GM18499 (cell line): ENCODE results near the gene USP54.
"Not testable (repeated sequence)": the region's sequence is repeated elsewhere in the genome, so short reads cannot be mapped to it uniquely, and the experiment has no call there.

Source experiments
- ATAC-seq: cut with Tn5 transposase; IDR thresholded peaks from one replicate; pipeline ENCODE4 v1.9.1; 2021; ENCODE audit warnings: moderate number of reproducible peaks; ENCODE audit not compliant: insufficient read depth, unreplicated experiment

USP54 gene

GRCh38 chr10:73590881-73591799 is at the start of gene USP54:
USP54 (minus strand) TSS chr10:73591342; CDS start chr10:73575658, 15,684 bp downstream.
- no peak for ATAC-seq

DNA sequence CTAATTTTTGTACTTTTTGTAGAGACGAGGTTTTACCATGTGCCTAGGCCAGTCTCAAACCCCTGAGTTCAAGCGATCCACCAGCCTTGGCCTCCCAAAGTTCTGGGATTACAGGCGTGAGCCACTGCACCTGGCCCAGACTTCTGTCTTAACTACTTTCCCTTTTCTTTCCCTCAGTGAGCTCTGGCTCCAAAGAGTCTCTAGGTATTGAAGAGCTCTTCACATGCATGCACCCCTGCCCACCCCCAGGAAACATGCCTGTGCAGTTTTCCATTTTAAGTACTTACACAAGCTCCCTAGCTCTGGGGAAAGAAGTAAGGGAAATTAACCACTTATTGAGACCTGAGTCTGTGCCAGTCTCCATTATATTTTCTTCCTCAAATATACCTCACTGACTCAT is 48.1 kb upstream of the USP54 start:
- ATAC-seq = no peak

GRCh38 chr10:73635781-73636180 is 44.6 kb upstream of the USP54 start:
- no peak for ATAC-seq

DNA sequence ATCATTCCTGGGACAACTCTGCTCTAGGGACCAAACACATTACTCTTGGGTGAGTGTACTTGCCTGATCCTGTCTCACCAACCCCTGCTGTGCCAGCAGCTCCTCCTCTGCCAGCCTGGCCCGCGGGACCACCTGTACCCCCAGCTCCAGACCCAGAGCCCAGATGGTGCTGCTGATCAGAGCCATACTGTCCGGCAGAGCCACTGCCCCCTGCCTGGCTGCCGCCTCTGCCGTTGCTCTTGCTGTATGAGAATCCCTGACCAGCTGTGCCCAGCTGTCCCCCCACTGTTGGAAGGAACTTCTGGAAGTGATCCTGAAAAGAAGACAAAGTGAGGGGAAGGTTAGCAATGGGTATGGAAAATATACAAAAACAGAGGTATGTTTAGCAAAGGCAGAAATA is 43.3 kb upstream of the USP54 start:
- no peak for ATAC-seq

DNA sequence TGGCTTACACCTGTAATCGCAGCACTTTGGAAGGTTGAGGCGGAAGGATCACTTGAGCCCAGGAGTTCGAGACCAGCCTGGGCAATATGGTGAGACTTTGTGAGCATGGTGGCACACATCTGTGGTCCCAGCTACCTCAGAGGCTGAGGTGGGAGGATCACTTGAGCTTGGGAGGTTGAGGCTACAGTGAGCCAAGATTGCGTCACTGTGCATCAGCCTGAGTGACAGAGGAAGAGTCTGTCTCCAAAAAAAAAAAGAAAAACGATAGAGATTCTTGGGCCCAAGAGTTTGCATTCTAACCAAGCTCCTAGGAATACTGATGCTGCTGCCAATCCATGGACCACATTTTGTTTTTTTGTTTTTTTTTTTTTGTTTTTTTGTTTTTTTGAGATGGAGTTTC is 38.0 kb upstream of the USP54 start:
- no peak for ATAC-seq

GRCh38 chr10:73628405-73628804 is 37.3 kb upstream of the USP54 start:
- no peak for ATAC-seq

GRCh38 chr10:73627300-73627699 is 36.2 kb upstream of the USP54 start:
- ATAC-seq = no peak

DNA sequence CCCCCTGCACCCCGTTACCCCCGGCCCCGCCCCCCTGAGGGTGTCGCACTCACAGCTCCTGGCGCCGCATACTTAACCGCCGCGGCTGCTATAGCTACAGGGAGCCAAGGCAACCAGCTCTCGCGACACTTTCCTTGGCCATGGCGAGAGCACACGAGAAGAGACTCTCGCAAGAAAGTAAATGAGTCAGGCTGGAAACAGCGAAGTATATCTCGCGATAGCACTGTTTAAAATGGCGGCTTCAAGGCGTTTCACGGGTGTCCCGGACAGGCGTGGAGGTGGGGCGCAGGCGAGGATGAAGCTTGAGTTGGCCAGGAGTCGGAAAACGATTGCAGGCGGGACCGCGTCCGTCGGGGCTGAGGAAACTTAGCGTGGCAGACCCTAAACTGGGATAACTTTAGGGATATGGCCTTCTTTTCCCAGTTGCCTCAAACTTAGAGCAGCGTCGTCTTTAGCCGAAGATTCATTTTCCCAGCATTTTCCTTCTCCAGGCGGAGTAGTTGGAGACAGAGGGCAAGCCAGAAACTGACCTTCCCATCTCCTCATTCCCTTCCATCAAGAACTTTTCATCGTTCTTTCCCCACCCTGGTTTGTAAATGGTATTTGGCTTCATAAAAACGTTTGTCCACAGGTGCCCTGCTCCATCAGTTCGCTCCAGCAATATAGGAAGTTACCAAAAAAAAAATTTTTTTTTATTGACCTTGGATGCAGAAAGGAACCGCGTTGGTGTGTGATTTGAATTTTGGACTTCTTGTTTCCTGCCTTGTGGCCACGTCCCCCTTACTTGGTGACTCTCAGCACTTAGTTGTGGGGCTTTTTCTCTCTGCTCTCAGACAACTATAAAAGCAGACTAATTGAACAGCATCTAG is 35.0 kb upstream of the USP54 start:
- ATAC-seq = peak; percentile 91

- ATAC-seq = peak; percentile 17
These were observed 34.1 kb upstream of the USP54 start for GRCh38 chr10:73625004-73625883.

- ATAC-seq = no peak
These were observed 31.9 kb upstream of the USP54 start for GRCh38 chr10:73623056-73623455.

DNA sequence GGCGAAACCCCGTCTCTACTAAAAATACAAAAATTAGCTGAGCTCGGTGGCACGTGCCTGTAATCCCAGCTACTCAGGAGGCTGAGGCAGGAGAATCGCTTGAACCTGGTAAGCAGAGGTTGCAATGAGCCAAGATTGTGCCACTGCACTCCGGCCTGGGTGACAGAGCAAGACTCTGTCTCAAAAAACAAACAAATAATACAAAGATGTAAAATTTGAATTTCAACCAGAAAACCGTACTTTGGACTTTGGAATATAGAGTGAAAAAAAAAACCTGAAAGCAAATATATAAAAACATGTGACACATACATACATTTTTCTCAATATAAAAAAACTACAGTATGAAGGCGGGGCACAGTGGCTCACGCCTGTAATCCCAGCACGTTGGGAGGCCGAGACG is 29.8 kb upstream of the USP54 start:
- not testable (repeated sequence) for ATAC-seq

GRCh38 chr10:73617143-73617542 is 26.0 kb upstream of the USP54 start:
- ATAC-seq = not testable (repeated sequence)

DNA sequence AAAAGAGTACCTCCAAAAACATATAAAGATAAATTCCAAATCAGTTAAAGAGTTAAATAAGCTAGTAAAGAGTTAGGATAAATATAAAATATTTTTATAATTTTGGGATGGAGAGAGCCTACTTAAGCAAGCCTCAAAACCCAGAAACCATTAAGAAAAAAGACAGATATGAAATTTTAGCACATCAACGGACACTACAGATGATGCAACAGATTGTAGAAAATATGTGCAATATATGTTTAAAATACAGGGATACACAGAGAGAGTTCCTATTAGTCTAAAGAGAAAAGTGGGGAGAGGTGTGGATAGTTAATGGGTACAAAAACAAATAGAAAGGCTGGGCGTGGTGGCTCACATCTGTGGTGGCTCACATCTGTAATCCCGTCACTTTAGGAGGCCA is 23.6 kb upstream of the USP54 start:
- ATAC-seq = no peak

DNA sequence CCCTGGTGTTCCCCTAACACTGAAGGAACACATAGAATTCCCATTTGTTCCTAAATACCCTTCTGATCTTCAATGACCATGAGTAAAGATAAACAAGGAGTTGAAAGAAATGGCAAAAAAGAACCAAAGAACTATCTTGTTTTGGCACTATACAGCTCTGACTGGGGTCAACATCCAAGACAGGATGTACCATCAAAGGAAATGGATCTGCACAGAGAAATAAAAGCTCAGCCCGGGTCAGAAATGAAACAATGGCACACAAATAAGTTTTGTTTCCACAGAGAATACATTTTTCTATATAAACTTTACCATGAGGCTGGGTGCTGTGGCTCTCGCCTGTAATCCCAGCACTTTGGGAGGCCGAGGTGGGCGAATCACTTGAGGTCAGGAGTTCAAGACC is 18.0 kb upstream of the USP54 start:
- ATAC-seq = no peak

DNA sequence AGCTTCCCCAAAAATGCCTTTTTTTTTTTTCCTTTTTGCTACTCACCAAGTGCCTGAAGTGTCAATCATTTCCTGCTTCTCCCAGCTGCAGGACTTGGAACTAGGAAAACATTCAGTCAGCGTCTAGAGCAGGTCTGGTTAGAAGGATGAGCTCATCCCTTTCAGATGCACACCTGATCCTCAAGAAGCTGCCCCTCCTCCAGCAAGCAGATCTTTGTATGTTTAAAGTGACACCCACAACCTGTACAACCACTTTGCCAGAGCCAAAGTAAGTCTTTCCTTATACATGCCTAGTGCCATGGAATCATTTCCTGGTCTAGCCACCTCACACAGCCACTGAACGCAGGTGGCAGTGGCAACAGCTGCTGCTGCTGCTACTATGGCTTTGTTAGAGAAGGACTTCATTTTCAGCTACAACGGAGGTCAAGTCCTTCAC is 10.4 kb upstream of the USP54 start:
- no peak for ATAC-seq

- ATAC-seq = no peak
These were observed 6.2 kb upstream of the USP54 start for GRCh38 chr10:73597346-73597745.

DNA sequence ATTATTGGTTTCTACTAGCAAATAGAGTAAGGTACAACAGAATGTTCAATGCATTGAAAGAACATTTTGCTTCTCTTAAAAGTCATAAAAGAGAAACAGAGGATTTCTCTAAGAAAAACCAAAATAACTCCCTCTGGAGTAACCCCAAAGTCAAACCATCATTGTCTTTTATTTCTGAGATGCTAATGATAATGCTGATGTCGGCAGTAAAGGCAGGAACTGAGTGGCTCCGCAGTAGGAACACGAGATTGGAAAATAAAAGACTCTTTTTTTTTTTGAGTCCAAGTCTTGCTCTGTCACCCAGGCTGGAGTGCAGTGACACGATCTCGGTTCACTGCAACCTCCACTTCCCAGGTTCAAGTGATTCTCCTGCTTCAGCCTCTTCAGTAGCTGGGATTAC is 2.7 kb upstream of the USP54 start:
- ATAC-seq = no peak

GRCh38 chr10:73593110-73593509 is 2.0 kb upstream of the USP54 start:
- no peak for ATAC-seq

GRCh38 chr10:73591935-73592699 is 975 bp upstream of the USP54 start:
- ATAC-seq = no peak
